Limb (tissue), 2 donors: ENCODE results near the gene PPP5C.
A peak's percentile ranks its signal among the peaks of the same experiment; 100 is the strongest.
"Not testable (repeated sequence)": the region's sequence is repeated elsewhere in the genome, so short reads cannot be mapped to it uniquely, and the experiment has no call there.

Experiments
- DNase-seq, 2 donors: peaks; one replicate each; pipeline ENCODE4 v3.0.0-alpha.2; 2016; ENCODE audit errors: extremely low spot score in 2 of 2

Gene PPP5C

GRCh38 chr19:46364359-46364758, 17.5 kb downstream of the PPP5C start:
- DNase-seq: no peak

GRCh38 chr19:46365561-46365960, 18.7 kb downstream of the PPP5C start:
- no peak for DNase-seq

- no peak for DNase-seq
Observed at GRCh38 chr19:46366620-46367292, 19.9 kb downstream of the PPP5C start.

GRCh38 chr19:46367426-46367825, 20.5 kb downstream of the PPP5C start:
- DNase-seq: no peak

- DNase-seq: no peak
Observed at GRCh38 chr19:46368116-46368515, 21.2 kb downstream of the PPP5C start.

GRCh38 chr19:46369817-46370216, 22.9 kb downstream of the PPP5C start:
- no peak for DNase-seq

GRCh38 chr19:46371371-46371901, 24.5 kb downstream of the PPP5C start:
- peak in 1 of 2 donors; percentile 24 for DNase-seq

- DNase-seq: peak in 1 of 2 donors; percentile 31
Observed at GRCh38 chr19:46372901-46373490, 26.1 kb downstream of the PPP5C start.

- DNase-seq: peak in 1 of 2 donors; percentile 69
Observed at GRCh38 chr19:46373491-46374359, 26.8 kb downstream of the PPP5C start.

GRCh38 chr19:46374536-46375475, 27.9 kb downstream of the PPP5C start:
- DNase-seq: no peak

- not testable (repeated sequence) for DNase-seq
Observed at GRCh38 chr19:46375476-46376067, 28.7 kb downstream of the PPP5C start.

- no peak for DNase-seq
Observed at GRCh38 chr19:46376241-46377153, 29.6 kb downstream of the PPP5C start.

GRCh38 chr19:46378268-46378667, 31.4 kb downstream of the PPP5C start:
- DNase-seq: peak in 1 of 2 donors; percentile 77

GRCh38 chr19:46380690-46381089, 33.8 kb downstream of the PPP5C start:
- DNase-seq: no peak

GRCh38 chr19:46381346-46381745, 34.5 kb downstream of the PPP5C start:
- DNase-seq: no peak

GRCh38 chr19:46381756-46382345, 35.0 kb downstream of the PPP5C start:
- no peak for DNase-seq

- no peak for DNase-seq
Observed at GRCh38 chr19:46383171-46383815, 36.4 kb downstream of the PPP5C start.

GRCh38 chr19:46383846-46384245, 37.0 kb downstream of the PPP5C start:
- no peak for DNase-seq

GRCh38 chr19:46384396-46384795, 37.5 kb downstream of the PPP5C start:
- DNase-seq: no peak
